ENCODE measurements around the gene ATP6V1G1. TPM values are rescaled to one million over a fixed set of nuclear protein-coding genes. Genes with fewer than 3 reads are reported as not detected.

ATP6V1G1 gene
- total RNA-seq, 1 experiment from 2014 or later, result 143 TPM

DNA sequence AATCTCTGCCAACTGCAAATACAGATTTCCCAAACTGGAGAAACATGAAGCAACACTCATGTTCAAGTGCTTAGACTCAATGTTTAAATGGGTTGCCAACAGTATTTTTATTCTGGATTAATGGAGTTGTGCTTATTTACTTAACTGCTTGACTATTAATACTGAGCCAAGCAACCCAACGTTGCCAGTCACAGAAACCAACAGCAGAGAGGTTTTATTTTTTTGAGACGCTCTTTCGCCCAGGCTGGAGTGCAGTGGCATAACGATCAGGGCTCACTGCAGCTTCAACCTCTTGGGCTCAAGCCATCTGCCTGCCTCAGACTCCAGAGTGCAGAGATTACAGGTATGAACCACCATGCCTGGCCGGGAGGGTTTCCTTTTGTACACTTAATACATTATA lies 15.1 kb downstream of the ATP6V1G1 start:
- no peak overlapping the region for H3K27ac Mint-ChIP-seq (ENCODE audit: unreplicated experiment)
- no peaks in the 10 kb centered on the region for H3K4me1 ChIP-seq
- peaks cover 6% of the 10 kb centered on the region; the same call in 1 of the 2 replicates for H3K9me3 ChIP-seq
- no peak overlapping the region for H3K4me3 Mint-ChIP-seq (ENCODE audit: unreplicated experiment)
- peaks cover 43% of the 10 kb centered on the region for H3K36me3 Mint-ChIP-seq (ENCODE audit: insufficient read depth, unreplicated experiment)
- TF ChIP-seq, protein P1, sequence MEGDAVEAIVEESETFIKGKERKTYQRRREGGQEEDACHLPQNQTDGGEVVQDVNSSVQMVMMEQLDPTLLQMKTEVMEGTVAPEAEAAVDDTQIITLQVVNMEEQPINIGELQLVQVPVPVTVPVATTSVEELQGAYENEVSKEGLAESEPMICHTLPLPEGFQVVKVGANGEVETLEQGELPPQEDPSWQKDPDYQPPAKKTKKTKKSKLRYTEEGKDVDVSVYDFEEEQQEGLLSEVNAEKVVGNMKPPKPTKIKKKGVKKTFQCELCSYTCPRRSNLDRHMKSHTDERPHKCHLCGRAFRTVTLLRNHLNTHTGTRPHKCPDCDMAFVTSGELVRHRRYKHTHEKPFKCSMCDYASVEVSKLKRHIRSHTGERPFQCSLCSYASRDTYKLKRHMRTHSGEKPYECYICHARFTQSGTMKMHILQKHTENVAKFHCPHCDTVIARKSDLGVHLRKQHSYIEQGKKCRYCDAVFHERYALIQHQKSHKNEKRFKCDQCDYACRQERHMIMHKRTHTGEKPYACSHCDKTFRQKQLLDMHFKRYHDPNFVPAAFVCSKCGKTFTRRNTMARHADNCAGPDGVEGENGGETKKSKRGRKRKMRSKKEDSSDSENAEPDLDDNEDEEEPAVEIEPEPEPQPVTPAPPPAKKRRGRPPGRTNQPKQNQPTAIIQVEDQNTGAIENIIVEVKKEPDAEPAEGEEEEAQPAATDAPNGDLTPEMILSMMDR (IDR thresholded peaks at IDR 0.05; ENCODE audit: insufficient read depth in 1 of 2, low read depth in 1 of 2, low read length in 1 of 2, severe bottlenecking in 1 of 2, unreplicated experiment in 1 of 2), result no peak
- H3K4me1 Mint-ChIP-seq (ENCODE audit: low read depth, unreplicated experiment), result no peaks in the 10 kb centered on the region
- no peak for DNase-seq
- BruUV-seq (replicated peaks), result no TSS peak
- H3K27me3 ChIP-seq (replicated peaks; ENCODE audit: control insufficient read depth, insufficient read depth, low read length), result no peaks in the 10 kb centered on the region
- intact Hi-C loops (cut with micrococcal nuclease; ENCODE audit: unreplicated experiment), result no loop called here
- no peaks in the 10 kb centered on the region for H3K9me3 Mint-ChIP-seq (ENCODE audit: unreplicated experiment)
- H3K27me3 Mint-ChIP-seq (ENCODE audit: insufficient read depth, unreplicated experiment), result no peaks in the 10 kb centered on the region
- peaks cover 3% of the 10 kb centered on the region; the same call in 1 of the 2 replicates for H3K36me3 ChIP-seq (ENCODE audit: control insufficient read depth, insufficient read depth, low read length)
- no peak overlapping the region for H3K4me3 ChIP-seq (ENCODE audit: low read depth, low read length)
- POLR2A ChIA-PET, result no interaction called here
- CTCF ChIA-PET, result no interaction called here

DNA sequence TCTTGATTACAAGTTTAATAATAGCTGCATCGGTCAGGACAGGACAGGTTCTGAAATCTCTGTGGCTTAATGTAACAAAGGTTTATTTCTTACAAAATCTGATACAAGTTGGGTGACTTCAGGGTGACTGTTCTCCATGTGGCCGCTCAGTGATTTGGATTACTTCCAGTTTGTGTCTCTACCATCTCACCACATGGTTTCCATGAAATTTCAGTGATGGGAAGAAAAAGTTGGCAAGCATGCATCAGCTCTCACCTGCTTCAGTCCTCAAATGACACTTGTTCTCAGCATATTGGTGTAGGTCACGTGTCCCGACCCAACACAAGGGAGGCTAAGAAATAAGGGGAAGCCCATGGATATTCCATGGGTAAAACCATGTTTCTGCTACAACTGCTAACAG lies 15.7 kb downstream of the ATP6V1G1 start:
- Histone ChIP-seq H3K4me3 (ENCODE audit: low read depth, low read length) (no peak overlapping the region), H3K9me3 (peaks cover 6% of the 10 kb centered on the region; the same call in 1 of the 2 replicates), H3K36me3 (ENCODE audit: control insufficient read depth, insufficient read depth, low read length) (peaks cover 3% of the 10 kb centered on the region; the same call in 1 of the 2 replicates), H3K27me3 (replicated peaks; ENCODE audit: control insufficient read depth, insufficient read depth, low read length) (no peaks in the 10 kb centered on the region), H3K4me1 (no peaks in the 10 kb centered on the region)
- intact Hi-C loops (cut with micrococcal nuclease; ENCODE audit: unreplicated experiment), result no loop called here
- no peak overlapping the region for H3K4me3 Mint-ChIP-seq (ENCODE audit: unreplicated experiment)
- ChIA-PET CTCF (interaction anchor here (0.7 kb wide), 1 partner anchor 548 kb away, joined by 3 read pairs; no protein-coding TSS in a partner anchor), POLR2A (interaction anchor here (0.6 kb wide), 1 partner anchor 630 kb away, joined by 3 read pairs; no protein-coding TSS in a partner anchor)
- BruUV-seq (replicated peaks), result no TSS peak
- TF ChIP-seq, protein P1 (IDR thresholded peaks at IDR 0.05; ENCODE audit: insufficient read depth in 1 of 2, low read depth in 1 of 2, low read length in 1 of 2, severe bottlenecking in 1 of 2, unreplicated experiment in 1 of 2), result no peak
- H3K27ac Mint-ChIP-seq (ENCODE audit: unreplicated experiment), result no peak overlapping the region
- H3K4me1 Mint-ChIP-seq (ENCODE audit: low read depth, unreplicated experiment), result no peaks in the 10 kb centered on the region
- H3K9me3 Mint-ChIP-seq (ENCODE audit: unreplicated experiment), result no peaks in the 10 kb centered on the region
- peaks cover 38% of the 10 kb centered on the region for H3K36me3 Mint-ChIP-seq (ENCODE audit: insufficient read depth, unreplicated experiment)
- H3K27me3 Mint-ChIP-seq (ENCODE audit: insufficient read depth, unreplicated experiment), result no peaks in the 10 kb centered on the region
- no peak for DNase-seq

DNA sequence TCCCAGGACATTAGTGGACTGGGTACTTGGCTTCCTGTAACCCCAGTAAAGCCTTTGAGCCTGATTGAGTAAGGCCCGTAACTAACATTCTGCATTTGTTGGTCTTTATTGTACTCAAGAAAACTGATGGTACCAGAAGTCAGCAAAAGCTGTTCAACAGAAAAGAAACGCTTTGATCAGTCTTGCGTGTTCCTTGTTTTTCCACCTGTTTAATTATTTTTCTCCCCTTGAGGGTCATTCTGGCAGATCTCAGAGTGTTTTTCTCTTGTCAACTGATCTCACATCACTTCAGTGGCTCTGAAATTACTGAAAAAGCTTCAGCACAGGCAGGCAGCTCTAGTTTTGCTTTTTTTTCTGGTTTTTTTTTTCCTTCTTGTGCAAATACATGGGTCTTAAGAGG lies 17.4 kb downstream of the ATP6V1G1 start:
- Histone ChIP-seq H3K4me3 (ENCODE audit: low read depth, low read length) (no peak overlapping the region), H3K4me1 (0 out of 2 replicates have a peak, but pooled peaks cover under 1% of the 10 kb centered on the region), H3K9me3 (peaks cover 6% of the 10 kb centered on the region; the same call in 1 of the 2 replicates), H3K27me3 (replicated peaks; ENCODE audit: control insufficient read depth, insufficient read depth, low read length) (no peaks in the 10 kb centered on the region), H3K36me3 (ENCODE audit: control insufficient read depth, insufficient read depth, low read length) (no peaks in the 10 kb centered on the region)
- intact Hi-C loops (cut with micrococcal nuclease; ENCODE audit: unreplicated experiment), result no loop called here
- Mint-ChIP-seq H3K36me3 (ENCODE audit: insufficient read depth, unreplicated experiment) (peaks cover 21% of the 10 kb centered on the region), H3K4me3 (ENCODE audit: unreplicated experiment) (no peak overlapping the region), H3K4me1 (ENCODE audit: low read depth, unreplicated experiment) (peaks cover 7% of the 10 kb centered on the region), H3K27ac (ENCODE audit: unreplicated experiment) (no peak overlapping the region), H3K27me3 (ENCODE audit: insufficient read depth, unreplicated experiment) (no peaks in the 10 kb centered on the region), H3K9me3 (ENCODE audit: unreplicated experiment) (no peaks in the 10 kb centered on the region)
- TF ChIP-seq, protein P1 (IDR thresholded peaks at IDR 0.05; ENCODE audit: insufficient read depth in 1 of 2, low read depth in 1 of 2, low read length in 1 of 2, severe bottlenecking in 1 of 2, unreplicated experiment in 1 of 2), result no peak
- no TSS peak for BruUV-seq (replicated peaks)
- ChIA-PET POLR2A (no interaction called here), CTCF (no interaction called here)
- no peak for DNase-seq
